GM19240 (cell line): ENCODE measurements around the gene DHFR2.
"Not testable (repeated sequence)": the region's sequence is repeated elsewhere in the genome, so short reads cannot be mapped to it uniquely, and the experiment has no call there.

ENCODE experiments used
- DNase-seq: peaks from one replicate; pipeline ENCODE4 v3.0.0; 2011; ENCODE audit warnings: low spot score; ENCODE audit not compliant: insufficient read length

DHFR2 gene

DNA sequence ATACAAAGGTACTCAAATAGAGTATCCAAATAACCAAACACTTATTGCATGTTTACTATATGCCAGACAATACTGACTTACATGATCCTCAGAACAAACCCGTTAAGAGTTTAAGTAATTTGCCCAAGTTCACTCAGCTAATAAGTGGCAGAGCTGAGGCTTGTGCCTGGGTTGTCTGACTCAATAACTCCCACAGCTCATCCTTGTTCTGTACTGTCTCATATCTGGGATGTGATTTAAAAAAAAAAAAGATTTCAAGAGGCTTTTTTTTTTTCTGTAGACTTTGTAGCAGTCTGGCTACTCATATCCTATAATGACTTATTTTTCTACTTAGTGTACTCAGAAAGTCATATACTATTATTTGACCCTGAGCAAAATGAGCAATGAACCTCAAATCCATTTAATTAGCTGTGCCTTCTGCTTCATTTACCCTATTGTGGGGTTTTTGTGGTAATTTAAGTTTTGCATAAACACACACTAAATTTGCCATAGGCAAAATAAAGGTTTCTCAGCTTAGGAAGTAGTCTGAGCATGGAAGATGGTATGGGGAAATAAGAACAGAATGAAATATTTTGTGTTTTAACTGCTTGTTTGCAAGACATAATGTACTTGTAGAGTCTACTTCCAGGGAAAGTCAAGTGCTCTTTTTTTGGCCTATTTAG, 3.2 kb upstream of the DHFR2 start:
- DNase-seq = no peak

GRCh38 chr3:94065122-94065521, 2.4 kb upstream of the DHFR2 start:
- DNase-seq = no peak

DNA sequence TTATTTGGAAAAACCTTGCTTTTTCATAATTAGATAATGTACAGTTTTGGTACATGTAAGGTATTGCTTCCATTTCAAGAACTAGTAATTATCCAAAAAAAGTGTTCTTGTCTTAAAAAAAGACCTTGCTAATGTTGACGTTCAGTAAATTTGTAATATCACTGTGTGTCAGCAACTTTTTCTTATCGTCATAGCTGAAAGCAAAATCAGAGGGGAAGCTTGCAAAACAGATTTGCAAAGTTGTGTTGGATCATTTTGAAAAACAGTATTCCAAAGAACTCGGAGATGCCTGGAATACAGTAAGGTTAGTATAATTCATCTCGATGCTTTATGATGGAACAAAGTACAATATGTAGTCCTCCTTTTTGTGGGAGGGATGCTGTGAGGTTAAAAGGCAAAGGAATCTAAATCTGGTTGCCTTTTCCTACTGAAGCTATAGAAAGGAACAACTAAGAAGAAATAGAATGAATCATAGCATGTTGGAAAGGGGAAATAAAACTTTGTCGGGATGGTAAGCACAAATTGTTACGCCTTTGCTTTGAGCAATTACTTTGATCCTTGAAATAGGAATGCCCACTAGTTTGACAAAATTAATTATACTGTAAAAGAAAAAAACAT, 1.6 kb upstream of the DHFR2 start:
- no peak for DNase-seq

- no peak for DNase-seq
Observed at GRCh38 chr3:94063496-94064119, 892 bp upstream of the DHFR2 start.

DNA sequence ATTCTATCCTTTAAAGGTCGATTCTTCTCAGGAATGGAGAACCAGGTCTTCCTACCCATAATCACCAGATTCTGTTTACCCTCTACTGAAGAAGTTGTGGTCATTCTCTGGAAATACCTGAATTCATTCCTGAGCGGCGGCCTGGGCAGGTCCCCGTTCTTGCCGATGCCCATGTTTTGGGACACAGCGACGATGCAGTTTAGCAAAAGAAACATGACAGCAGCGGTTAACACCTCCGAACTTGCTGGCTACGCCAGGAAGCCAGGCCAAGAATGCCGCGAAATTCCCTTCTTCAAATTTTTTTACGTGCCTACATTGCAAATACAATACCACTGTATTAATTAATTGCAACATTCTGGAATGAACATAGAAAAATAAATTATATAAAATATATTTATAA, 1.4 kb downstream of the DHFR2 start:
- no peak for DNase-seq

GRCh38 chr3:94050546-94050945, 12.2 kb downstream of the DHFR2 start:
- no peak for DNase-seq

DNA sequence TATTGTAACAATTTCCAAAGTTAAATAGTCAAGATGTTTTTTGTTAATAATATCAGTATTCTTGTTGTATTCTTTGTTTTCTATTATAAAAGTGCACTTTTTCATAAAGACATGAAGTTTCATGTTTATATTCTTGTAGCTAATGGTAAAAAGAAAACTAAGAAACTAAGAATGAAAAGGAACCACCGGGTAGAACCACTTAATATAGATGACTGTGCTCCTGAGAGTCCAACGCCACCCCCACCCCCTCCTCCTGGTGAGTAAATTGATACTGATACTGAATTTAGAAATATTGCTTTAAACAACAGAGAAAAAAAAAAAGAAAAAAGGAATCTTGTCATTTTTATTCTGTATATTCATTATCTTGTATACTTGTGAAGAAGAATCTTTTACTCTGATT, 13.4 kb downstream of the DHFR2 start:
- DNase-seq = no peak

DNA sequence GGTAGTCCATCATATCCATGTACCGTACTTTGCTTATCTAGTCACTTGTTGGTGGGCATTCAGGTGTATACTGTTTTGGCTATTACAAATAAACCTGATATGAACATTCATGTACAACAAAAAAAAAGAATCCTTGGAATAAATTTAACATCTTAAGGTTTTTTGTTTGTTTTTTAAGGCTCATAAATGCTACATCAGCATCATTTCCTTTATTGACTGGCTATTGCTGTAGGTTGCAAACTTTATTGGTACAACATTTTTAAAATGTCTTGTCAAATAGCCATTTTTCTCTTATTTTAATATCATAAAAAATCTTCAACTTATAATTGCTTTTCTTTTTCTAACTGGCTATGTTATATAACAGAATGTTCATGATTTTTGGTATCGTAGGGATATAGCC, 16.2 kb downstream of the DHFR2 start:
- DNase-seq = no peak

DNA sequence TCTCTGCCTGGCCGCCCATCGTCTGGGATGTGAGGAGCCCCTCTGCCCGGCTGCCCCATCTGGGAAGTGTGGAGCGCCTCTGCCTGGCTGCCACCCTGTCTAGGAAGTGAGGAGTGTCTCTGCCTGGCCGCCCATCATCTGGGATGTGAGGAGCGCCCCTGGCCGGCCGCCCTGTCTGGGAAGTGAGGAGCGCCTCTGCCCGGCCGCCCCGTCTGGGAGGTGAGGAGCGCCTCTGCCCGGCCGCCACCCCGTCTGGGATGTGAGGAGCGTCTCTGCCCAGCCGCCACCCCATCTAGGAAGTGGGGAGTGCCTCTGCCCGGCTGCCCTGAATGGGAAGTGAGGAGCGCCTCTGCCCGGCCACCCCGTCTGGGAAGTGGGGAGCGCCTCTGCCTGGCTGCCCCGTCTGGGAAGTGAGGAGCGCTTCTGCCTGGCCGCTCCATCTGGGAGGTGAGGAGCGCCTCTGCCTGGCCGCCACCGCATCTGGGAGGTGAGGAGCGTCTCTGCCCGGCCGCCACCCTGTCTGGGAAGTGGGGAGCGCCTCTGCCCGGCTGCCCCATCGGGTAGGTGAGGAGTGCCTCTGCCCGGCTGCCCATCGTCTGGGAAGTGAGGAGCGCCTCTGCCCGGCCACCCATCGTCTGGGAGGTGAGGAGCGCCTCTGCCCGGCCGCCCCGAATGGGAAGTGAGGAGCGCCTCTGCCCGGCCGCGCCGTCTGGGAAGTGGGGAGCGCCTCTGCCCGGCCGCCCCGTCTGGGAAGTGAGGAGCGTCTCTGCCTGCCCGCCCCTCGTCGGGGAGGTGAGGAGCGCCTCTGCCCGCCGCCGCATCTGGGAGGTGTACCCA, 18.4 kb downstream of the DHFR2 start:
- DNase-seq = not testable (repeated sequence)

- DNase-seq = no peak
Observed at GRCh38 chr3:94043285-94043684, 19.4 kb downstream of the DHFR2 start.

DNA sequence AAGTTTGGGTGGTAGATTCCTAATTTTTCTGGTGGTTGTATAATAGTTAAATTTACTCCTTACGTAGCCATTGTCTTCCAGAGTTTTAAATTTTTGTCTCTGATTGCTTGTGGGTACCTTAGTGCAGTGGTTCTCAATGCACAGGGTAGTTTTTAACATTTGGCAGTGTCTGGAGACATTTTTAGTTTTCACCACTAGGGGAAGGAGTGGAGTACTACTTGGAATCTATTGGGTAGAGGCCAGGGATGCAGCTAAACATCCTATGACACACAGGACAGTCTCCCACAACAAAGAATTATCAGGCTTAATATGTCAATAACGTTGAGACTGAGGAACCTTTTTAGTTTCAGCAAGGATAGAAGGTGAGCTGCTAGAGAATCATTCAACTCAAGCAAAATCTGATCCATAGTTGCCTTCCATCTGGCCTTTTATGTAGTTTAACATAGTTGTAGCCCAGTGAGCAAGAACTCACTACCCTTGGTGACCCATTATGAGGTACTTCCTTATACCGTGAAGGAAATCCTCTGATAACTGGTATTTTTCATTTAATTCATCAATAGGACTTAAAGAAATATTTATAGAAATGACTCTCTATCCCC, 25.7 kb downstream of the DHFR2 start:
- DNase-seq = no peak

DNA sequence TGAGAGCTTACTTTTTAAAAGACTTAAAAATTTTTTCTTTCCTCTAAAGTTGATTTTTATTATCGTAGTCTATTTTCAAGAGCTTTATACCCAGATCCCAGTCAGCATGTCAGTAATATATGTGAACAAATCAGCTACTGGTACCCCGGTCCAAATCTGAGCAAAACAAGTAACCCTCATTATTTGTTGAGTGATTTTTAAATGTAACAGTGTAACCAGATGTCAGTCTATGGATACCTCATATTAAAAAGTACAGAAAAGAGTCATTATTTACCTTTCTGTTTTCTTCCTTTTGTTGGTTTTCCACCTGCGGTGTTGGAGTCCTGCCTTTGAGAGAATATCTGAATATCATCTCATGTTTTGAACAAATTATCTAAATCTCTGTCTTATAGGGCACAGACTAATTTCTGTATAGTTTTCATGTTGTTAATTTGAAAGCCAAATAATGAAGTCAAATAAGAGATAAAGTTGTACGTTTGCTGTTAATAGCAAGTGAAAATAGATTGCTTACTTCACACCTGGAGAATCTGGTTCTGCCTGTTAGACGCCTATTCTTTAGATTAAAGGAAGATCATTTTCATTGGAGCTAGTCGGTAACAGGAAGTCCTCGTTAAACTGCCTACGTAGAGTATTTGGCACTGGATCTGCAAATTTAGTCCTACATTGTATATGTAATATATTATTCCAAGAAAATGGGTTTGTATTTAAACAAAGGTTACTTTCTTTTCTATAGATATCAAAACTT, 34.5 kb downstream of the DHFR2 start, which contains the start of gene STX19:
STX19 (minus strand) TSS at position 505 of the 745 bp plus-strand sequence. CDS start 13,328 bp downstream, outside the sequence.
- no peak for DNase-seq

DNA sequence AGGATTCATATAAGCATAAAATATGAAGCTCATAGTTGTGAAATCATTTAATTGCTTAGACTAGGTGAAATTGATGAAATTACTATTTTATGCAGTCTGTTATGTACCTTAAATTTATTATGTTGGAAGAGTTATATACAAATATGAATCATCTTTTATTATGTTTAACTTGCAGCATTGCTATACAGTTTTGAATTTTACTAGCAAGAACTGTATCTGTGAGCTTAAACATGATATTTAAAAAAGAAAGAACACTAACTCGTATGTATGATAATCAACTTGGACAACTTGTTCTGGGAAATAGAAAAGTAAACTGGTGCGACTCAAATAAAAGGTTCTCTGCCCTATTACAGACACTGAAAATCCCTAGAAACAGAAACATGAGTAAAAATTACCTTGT, 36.1 kb downstream of the DHFR2 start:
- DNase-seq = no peak

DNA sequence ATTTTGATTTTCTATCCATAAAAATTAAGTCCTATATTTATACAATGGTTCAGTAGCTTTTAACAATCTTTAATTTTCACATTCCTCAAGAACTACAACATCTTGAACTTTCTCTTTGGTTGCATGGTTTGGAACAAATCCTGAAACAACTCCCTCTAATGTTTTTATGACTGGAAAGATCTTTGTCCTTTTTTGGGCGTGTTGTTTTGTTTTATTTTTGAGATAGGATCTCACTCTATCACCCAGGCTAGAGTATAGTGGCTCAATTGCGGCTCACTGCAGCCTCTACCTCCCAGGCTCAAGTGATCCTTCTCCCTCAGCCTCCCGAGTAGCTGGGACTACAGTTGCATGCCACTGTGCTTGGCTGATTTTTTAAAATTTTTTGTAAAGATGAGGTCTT, 38.3 kb downstream of the DHFR2 start:
- DNase-seq = no peak

DNA sequence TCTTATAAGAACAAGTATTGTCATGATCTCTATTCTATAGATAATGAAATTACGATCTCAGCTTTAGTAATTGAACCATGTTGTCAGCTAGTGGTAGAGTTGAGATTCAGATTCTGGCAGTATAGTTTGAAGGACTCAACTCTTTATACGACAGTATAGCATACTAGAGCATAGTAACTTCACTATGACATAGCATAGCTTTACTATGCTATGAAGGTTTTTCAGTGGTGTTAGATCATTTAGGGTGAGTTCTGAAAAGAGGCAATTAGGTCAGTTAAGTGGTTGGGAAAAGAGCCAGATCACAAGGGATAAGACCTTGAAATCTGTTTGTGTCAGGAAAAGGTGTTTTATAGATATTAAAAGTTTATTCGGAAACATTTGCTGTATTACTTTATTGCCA, 42.4 kb downstream of the DHFR2 start:
- DNase-seq = no peak

GRCh38 chr3:94019659-94020058, 43.1 kb downstream of the DHFR2 start:
- no peak for DNase-seq

DNA sequence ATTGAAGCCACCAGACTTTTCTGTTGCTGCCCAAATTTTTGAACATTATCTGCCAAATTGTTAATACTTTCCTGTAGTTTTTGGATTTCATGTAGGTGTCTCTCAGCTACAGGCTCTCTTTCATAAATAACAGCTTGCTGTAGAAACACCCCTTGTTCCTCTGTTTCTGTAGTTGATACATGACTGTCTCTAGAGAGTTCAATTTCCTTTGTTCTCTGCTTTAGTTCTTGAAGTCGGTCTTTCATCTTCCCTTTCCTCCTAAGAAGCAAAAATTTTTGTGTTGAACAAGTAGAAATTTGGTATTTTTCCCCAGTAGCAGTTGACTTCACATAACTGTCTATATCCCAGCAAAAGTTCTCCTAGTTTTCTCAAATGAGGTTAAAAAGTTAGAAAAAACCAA, 47.7 kb downstream of the DHFR2 start:
- no peak for DNase-seq

DNA sequence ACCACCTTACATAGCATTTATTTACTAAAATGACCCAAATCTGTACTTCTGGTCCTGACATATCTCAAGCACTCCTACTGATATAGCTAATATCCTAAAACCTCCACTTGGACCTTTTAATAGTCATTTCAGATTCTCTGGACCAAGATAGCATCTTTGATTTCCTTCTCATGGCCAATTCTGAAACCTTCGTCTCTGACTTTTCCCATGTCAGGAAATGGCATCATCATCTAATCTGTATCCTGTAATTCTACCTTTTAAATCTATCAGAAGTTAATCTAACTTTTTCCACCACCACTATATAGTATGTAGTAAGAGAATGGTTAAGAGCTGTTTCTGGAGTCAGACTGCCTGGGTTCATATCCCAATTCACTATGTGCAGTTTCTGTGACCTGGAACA, 50.5 kb downstream of the DHFR2 start:
- DNase-seq = no peak

GRCh38 chr3:94011233-94011711, 51.4 kb downstream of the DHFR2 start:
- no peak for DNase-seq

- DNase-seq = no peak
Observed at GRCh38 chr3:94009608-94010007, 53.1 kb downstream of the DHFR2 start.

DNA sequence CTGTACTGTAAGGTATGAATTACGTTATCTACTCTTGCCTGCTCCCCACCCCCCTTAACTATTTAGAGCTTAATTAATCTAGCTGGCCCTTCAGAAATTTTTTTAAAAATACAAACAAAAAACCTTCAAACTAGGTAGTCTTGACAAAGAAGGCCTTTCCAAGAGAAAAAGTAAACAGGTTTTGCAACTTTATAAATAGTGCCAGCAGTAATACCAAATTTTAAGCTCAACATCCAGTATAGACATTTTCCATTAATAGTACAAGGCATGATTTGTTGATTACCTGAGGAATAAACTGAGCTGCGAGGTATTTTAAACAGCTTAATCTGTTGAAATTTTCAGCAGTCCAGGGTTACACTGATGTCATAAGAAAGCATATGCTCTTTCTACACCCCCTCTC, 54.5 kb downstream of the DHFR2 start:
- DNase-seq = no peak
